Stomach smooth muscle (tissue), 2 donors: Measurements from ENCODE around the gene DIAPH3.

Experiments
- H3K27ac ChIP-seq: one replicate; pipeline ENCODE4 v1.7.0; 2013; ENCODE audit warnings: mild to moderate bottlenecking, low read length, inconsistent platforms
- H3K27me3 ChIP-seq, 2 donors: one replicate each; pipeline ENCODE4 v1.7.0; 2013; ENCODE audit warnings: low read length in 2 of 2; ENCODE audit not compliant: insufficient read depth in 2 of 2, control insufficient read depth in 1 of 2
- H3K36me3 ChIP-seq, 2 donors: one replicate each; pipeline ENCODE4 v1.7.0; 2013; ENCODE audit warnings: low read length in 2 of 2; ENCODE audit not compliant: control insufficient read depth in 2 of 2, insufficient read depth in 2 of 2
- H3K4me1 ChIP-seq: one replicate; pipeline ENCODE4 v1.7.0; 2013; ENCODE audit warnings: low read length; ENCODE audit not compliant: control insufficient read depth, insufficient read depth
- H3K4me3 ChIP-seq, 2 donors: one replicate each; pipeline ENCODE4 v1.7.0; 2013; ENCODE audit warnings: low read length in 2 of 2
- H3K9ac ChIP-seq, 2 donors: one replicate each; pipeline ENCODE4 v1.7.0; 2013; ENCODE audit warnings: low read length in 2 of 2, mild to moderate bottlenecking in 1 of 2
- H3K9me3 ChIP-seq, 2 donors: one replicate each; pipeline ENCODE4 v1.7.0; 2013; ENCODE audit warnings: low read length in 2 of 2; ENCODE audit not compliant: control insufficient read depth in 2 of 2
- donor health status: healthy.
- donor health status: Pancreatic carcinoma.

Gene DIAPH3

DNA sequence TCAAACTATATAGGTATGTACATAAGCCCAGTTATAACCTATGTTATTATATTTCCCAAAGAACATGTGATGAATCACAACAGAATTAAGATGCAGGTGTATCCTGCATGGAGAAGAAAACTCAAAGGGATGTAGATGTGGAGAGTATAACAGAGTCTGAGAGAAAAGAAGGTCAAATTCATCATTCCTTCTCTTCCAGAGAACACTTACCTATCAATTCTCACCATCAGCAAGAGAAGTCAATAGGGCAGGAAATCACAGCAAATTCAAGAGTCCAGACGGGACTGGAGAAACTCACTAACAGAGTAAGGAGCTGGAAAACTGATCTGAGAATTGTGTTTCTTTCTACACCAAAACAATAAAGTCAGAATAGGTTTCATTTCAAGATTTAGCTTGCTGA, 28.4 kb downstream of the DIAPH3 start:
- H3K27me3 ChIP-seq, result no peaks in the 10 kb centered on the region
- no peaks in the 10 kb centered on the region for H3K4me1 ChIP-seq
- H3K36me3 ChIP-seq, result no peaks in the 10 kb centered on the region

DNA sequence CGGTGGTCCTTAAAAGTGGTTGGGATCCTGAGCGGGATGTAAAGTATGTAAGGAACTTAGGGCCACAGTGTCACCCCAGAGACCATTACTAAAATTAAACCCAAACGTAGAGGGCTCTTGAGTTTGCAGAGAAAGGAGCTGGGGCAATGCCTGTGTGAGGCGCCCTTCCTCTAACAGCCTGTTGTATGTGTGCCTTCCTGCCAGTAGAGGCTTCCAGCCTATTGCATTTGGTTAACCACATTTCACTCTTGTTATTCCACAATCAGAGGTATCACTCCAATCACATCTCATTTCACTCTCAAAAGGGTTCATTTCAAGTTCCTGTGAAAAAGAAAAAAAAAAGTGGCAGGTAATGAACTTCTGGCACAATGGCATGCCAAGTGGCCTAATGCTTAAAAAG, 29.4 kb downstream of the DIAPH3 start:
- H3K27me3 ChIP-seq, result no peaks in the 10 kb centered on the region
- no peak overlapping the region for H3K27ac ChIP-seq
- H3K9me3 ChIP-seq, result no peaks in the 10 kb centered on the region
- no peaks in the 10 kb centered on the region for H3K4me1 ChIP-seq
- H3K36me3 ChIP-seq, result no peaks in the 10 kb centered on the region
- H3K9ac ChIP-seq, result no peak overlapping the region
- H3K4me3 ChIP-seq, result no peak overlapping the region

More for the DNA sequence above, 28.4 kb downstream of the DIAPH3 start:
- Histone ChIP-seq H3K9me3 (no peaks in the 10 kb centered on the region), H3K4me3 (no peak overlapping the region), H3K9ac (no peak overlapping the region), H3K27ac (no peak overlapping the region)

GRCh38 chr13:60121337-60121687, 42.4 kb downstream of the DIAPH3 start:
- Histone ChIP-seq H3K4me3 (no peak overlapping the region), H3K9ac (no peak overlapping the region), H3K9me3 (no peaks in the 10 kb centered on the region), H3K4me1 (no peaks in the 10 kb centered on the region), H3K36me3 (no peaks in the 10 kb centered on the region), H3K27me3 (no peaks in the 10 kb centered on the region), H3K27ac (no peak overlapping the region)

GRCh38 chr13:60120617-60121336, 43.0 kb downstream of the DIAPH3 start:
- H3K9ac ChIP-seq, result no peak overlapping the region
- H3K27ac ChIP-seq, result no peak overlapping the region
- H3K36me3 ChIP-seq, result no peaks in the 10 kb centered on the region
- H3K27me3 ChIP-seq, result no peaks in the 10 kb centered on the region
- no peak overlapping the region for H3K4me3 ChIP-seq
- H3K4me1 ChIP-seq, result no peaks in the 10 kb centered on the region
- H3K9me3 ChIP-seq, result no peaks in the 10 kb centered on the region

DNA sequence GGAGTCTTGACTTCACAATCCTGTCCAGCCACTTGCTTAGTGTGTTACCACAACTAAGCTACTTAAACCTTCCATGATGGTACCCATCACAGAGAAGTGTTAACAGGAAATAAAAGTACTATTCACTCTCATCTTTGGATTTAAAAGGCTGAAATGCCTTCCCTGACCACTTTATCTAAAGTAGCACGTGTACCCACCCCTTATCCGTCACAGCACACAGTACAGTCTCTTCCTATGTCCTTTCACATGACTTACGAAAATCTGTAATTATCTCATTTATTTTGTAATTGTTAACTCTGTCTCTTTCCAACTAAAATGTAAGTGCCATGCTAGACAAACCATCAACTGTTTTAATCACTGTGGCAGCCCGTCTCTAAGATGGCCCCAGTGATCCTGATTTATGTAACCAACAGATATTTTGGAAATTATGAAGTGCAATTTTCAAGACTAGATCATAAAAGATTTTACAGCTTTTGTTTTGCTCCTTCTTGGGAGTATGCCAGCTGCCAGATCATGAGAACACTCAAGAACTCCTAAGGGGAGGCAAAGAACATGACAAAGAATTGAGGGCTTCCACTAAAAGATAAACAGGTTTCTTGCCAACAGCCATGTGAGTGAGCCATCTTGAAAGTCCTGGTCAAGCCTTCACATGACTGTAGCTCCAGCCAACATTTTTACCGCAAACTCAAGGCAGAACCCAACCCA, 44.9 kb downstream of the DIAPH3 start:
- H3K27ac ChIP-seq, result no peak overlapping the region
- H3K9me3 ChIP-seq, result no peaks in the 10 kb centered on the region
- H3K27me3 ChIP-seq, result no peaks in the 10 kb centered on the region
- H3K36me3 ChIP-seq, result no peaks in the 10 kb centered on the region
- no peak overlapping the region for H3K9ac ChIP-seq
- H3K4me1 ChIP-seq, result no peaks in the 10 kb centered on the region
- H3K4me3 ChIP-seq, result no peak overlapping the region

DNA sequence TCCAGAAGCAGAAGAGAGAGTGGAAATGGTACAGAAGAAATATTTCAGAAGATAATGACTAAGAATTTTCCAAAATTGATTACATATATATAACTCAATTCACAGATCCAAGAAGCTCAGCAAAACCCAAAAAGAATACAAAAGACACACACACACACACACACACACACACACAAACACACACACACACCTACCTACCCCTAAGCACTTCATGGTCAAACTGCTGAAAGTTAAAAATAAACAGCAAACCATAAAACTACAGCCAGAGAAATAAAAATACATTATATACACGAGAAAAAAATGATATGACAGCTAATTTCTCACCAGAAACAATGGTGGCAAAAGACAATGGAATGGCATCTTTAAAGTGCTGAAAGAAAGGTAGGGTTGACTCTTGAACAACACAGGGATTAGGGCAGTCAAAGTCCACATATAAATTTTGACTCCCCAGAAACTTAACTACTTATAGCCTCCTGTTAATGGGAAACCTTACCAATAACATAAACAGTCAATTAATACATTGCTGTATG, 49.2 kb downstream of the DIAPH3 start:
- Histone ChIP-seq H3K27me3 (no peaks in the 10 kb centered on the region), H3K9ac (no peak overlapping the region), H3K4me3 (no peak overlapping the region), H3K27ac (no peak overlapping the region), H3K4me1 (no peaks in the 10 kb centered on the region), H3K9me3 (no peaks in the 10 kb centered on the region), H3K36me3 (no peaks in the 10 kb centered on the region)

DNA sequence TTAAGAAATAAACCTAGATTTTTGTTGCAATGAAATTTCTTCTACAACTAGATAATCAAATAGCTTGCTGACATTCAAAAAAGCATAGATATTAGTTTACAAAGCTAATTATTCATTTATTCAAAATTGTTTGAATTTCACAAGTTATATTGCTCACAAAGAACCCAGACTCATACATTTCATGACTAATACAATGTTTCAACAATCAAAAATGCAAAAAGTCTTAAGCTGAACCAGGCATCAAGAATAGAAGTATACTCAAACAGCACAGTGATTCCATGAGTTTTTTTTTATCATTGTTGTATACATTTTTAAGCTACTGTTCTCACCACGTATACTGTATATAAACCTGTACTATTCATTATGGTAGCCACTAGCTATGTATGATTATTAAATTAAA, 51.0 kb downstream of the DIAPH3 start:
- no peaks in the 10 kb centered on the region for H3K4me1 ChIP-seq
- no peak overlapping the region for H3K4me3 ChIP-seq

DNA sequence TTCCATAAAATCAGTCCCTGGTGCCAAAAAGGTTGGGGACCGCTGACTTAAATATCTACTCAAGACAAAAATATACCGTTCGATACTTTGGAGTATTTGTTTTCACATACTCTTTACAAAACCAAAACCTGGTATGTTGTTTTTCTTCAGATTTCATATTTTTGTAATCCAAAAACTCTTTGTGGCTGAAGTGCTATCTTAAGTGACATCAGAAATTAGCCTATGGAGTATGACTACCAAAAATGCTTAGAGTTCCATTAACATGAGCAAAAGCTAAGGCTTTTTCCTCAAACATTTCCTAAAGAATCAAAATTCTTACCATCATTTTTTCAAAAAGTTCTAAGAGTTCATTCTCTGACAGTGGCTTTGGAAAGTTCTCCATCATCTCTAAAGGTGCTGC, 52.0 kb downstream of the DIAPH3 start:
- Histone ChIP-seq H3K9me3 (no peaks in the 10 kb centered on the region), H3K27me3 (no peaks in the 10 kb centered on the region), H3K4me3 (no peak overlapping the region), H3K36me3 (no peaks in the 10 kb centered on the region), H3K27ac (no peak overlapping the region), H3K4me1 (no peaks in the 10 kb centered on the region), H3K9ac (no peak overlapping the region)

More for the DNA sequence above, 51.0 kb downstream of the DIAPH3 start:
- no peak overlapping the region for H3K9ac ChIP-seq
- no peaks in the 10 kb centered on the region for H3K9me3 ChIP-seq
- no peaks in the 10 kb centered on the region for H3K27me3 ChIP-seq
- no peak overlapping the region for H3K27ac ChIP-seq
- no peaks in the 10 kb centered on the region for H3K36me3 ChIP-seq

DNA sequence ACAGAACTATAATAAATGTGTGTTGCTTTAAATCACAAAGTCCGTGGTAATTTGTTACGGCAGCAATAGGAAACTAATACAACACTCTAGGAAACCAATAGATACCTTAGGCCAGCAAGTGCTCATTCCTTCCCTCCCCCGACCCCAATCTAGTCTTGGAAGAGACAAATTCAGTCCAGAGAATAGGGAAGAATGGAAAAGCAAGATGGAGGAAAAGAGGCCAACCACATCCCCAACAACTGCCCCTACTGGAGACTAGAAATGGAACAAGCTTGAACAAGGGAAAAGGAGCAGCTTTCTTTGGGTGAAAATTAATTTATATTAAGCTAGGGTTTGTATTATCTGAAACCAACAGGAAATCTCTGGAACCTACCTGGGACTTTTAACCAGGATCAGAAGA, 54.4 kb downstream of the DIAPH3 start:
- Histone ChIP-seq H3K36me3 (no peaks in the 10 kb centered on the region), H3K4me1 (no peaks in the 10 kb centered on the region), H3K27me3 (no peaks in the 10 kb centered on the region), H3K9me3 (no peaks in the 10 kb centered on the region), H3K9ac (no peak overlapping the region), H3K27ac (no peak overlapping the region), H3K4me3 (no peak overlapping the region)

- no peaks in the 10 kb centered on the region for H3K4me1 ChIP-seq
- H3K9me3 ChIP-seq, result no peaks in the 10 kb centered on the region
- H3K27me3 ChIP-seq, result no peaks in the 10 kb centered on the region
- H3K27ac ChIP-seq, result no peak overlapping the region
- H3K4me3 ChIP-seq, result no peak overlapping the region
- H3K36me3 ChIP-seq, result no peaks in the 10 kb centered on the region
- H3K9ac ChIP-seq, result no peak overlapping the region
Observed at GRCh38 chr13:60108589-60108988, 55.1 kb downstream of the DIAPH3 start.
